Astrocyte (in vitro differentiated cells and primary cell): ENCODE data around the gene CREB5.

Experiments
- EZH2 ChIP-seq: IDR thresholded peaks from 2 replicates; pipeline ENCODE4 v1.6.1; 2012; ENCODE audit warnings: mild to moderate bottlenecking, low read length, inconsistent platforms; ENCODE audit not compliant: insufficient read depth
- TF ChIP-seq, protein P1 (sequence below): IDR thresholded peaks from 2 replicates; pipeline ENCODE4 v1.5.1; 2011; ENCODE audit warnings: low read depth, mild to moderate bottlenecking, inconsistent platforms, low read length, moderate library complexity; ENCODE audit not compliant: insufficient read depth

DNA sequence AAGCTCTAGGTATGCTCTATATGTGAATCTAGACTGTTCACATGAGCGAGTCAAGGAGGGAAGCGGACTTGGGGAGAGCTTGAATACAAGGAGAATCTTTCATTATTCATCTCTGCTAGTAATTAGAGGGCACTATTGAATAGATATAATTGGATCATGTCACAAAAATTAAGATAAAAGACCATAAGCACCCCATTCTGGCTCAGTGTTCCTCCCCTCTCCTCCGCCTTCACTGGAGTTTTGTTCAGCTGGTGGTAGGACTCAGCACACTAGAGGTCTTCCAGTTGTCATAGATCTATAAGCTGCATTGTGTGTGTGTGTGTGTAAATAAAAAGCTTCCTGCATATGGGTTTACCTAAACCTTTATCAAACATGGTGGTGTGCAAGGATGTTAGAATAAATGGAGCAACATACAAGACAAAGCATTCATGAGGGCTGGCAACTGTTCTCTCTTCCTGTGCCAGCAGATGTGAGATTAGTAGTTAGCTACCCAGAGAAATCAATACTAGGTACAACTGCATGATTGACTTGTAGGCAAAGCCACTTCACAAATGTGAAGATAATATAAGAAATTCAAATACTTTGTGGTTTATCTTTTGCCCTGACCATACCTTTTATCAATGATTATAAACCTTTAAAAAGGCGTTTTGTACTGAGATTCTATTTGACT is 142.6 kb downstream of the CREB5 start:
- TF ChIP-seq, protein P1, sequence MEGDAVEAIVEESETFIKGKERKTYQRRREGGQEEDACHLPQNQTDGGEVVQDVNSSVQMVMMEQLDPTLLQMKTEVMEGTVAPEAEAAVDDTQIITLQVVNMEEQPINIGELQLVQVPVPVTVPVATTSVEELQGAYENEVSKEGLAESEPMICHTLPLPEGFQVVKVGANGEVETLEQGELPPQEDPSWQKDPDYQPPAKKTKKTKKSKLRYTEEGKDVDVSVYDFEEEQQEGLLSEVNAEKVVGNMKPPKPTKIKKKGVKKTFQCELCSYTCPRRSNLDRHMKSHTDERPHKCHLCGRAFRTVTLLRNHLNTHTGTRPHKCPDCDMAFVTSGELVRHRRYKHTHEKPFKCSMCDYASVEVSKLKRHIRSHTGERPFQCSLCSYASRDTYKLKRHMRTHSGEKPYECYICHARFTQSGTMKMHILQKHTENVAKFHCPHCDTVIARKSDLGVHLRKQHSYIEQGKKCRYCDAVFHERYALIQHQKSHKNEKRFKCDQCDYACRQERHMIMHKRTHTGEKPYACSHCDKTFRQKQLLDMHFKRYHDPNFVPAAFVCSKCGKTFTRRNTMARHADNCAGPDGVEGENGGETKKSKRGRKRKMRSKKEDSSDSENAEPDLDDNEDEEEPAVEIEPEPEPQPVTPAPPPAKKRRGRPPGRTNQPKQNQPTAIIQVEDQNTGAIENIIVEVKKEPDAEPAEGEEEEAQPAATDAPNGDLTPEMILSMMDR, result no peak
- TF ChIP-seq EZH2, result no peak
